ENCODE results near the gene KIAA0232. TPM values are rescaled to one million over a fixed set of nuclear protein-coding genes. Genes with fewer than 3 reads are reported as not detected.
"Not testable (repeated sequence)": the region's sequence is repeated elsewhere in the genome, so short reads cannot be mapped to it uniquely, and the experiment has no call there.

Gene KIAA0232
- total and polyA plus RNA-seq, 2 donors = 10.5 to 12.8 TPM

DNA sequence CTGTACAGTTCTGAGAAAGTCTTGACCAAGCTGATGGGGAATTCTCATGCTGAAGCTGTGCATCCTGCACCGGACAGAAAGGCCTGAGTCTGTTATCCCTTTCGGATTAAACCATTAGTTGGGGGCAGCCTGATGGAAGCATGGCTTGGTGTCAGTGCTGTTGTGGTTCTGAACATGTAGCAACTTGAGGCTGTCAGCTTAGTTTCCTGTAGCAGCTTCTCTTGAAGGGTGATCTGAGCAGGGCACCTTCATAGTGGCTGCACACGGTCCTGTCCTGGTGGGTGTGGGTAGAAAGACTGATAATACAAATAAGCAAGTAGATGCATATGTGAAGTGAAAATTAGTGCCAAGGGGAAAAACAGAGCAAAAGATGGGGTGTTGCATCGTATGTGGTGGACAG is 11.7 kb downstream of the KIAA0232 start:
- no peaks in the 10 kb centered on the region for H3K27me3 ChIP-seq (ENCODE audit: control insufficient read depth in 2 of 2, insufficient read depth in 1 of 2, low read length in 1 of 2)
- no peaks in the 10 kb centered on the region for H3K9me3 ChIP-seq (ENCODE audit: control insufficient read depth in 2 of 2, insufficient read depth in 1 of 2, low read length in 1 of 2)
- no peak overlapping the region for H3K27ac ChIP-seq (ENCODE audit: low read depth in 1 of 2, low read length in 1 of 2)
- no peak for DNase-seq (ENCODE audit: low read depth in 6 of 9, low spot score in 9 of 9)
- no peak overlapping the region for H3K4me3 ChIP-seq (ENCODE audit: low read length in 2 of 2)
- peaks cover 7 to 15% of the 10 kb centered on the region in 2 donors for H3K36me3 ChIP-seq (ENCODE audit: control insufficient read depth in 2 of 2, insufficient read depth in 2 of 2, low read length in 1 of 2)
- no peaks in the 10 kb centered on the region for H3K4me1 ChIP-seq (ENCODE audit: control insufficient read depth in 2 of 2, insufficient read depth in 2 of 2, low read length in 2 of 2)
- WGBS = 92% methylated on average over 4 of the region's 4 CpGs

- H3K36me3 ChIP-seq (ENCODE audit: control insufficient read depth in 2 of 2, insufficient read depth in 2 of 2, low read length in 1 of 2) = peaks cover 7 to 15% of the 10 kb centered on the region in 2 donors
- no peak for DNase-seq (ENCODE audit: low read depth in 6 of 9, low spot score in 9 of 9)
- H3K4me3 ChIP-seq (ENCODE audit: low read length in 2 of 2) = no peak overlapping the region
Measured at GRCh38 chr4:6795821-6796220, 13.3 kb downstream of the KIAA0232 start.

DNA sequence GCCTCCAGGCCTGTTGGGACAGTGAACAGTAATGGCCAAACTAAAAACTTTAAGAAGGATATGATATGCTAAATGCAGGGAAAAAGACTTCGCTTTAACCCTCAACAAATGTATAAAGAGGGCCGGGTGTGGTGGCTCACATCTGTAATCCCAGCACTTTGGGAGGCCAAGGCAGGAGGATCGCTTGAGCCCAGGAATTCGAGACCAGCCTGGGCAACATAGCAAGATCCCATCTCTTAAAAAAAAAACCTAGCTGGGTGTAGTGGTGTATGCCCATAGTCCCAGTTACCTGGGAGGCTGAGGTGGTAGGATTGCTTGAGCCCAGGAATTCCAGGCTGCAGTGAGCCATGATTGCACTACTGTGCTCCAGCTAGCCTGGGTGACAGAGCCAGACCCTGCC is 14.8 kb downstream of the KIAA0232 start:
- not testable (repeated sequence) for H3K27me3 ChIP-seq (ENCODE audit: control insufficient read depth in 2 of 2, insufficient read depth in 1 of 2, low read length in 1 of 2); H3K9me3 ChIP-seq (ENCODE audit: control insufficient read depth in 2 of 2, insufficient read depth in 1 of 2, low read length in 1 of 2); H3K36me3 ChIP-seq (ENCODE audit: control insufficient read depth in 2 of 2, insufficient read depth in 2 of 2, low read length in 1 of 2); H3K4me3 ChIP-seq (ENCODE audit: low read length in 2 of 2); DNase-seq (ENCODE audit: low read depth in 6 of 9, low spot score in 9 of 9); H3K4me1 ChIP-seq (ENCODE audit: control insufficient read depth in 2 of 2, insufficient read depth in 2 of 2, low read length in 2 of 2); H3K27ac ChIP-seq (ENCODE audit: low read depth in 1 of 2, low read length in 1 of 2)
- WGBS = 98% methylated on average over 4 of the region's 4 CpGs

More at GRCh38 chr4:6795821-6796220, 13.3 kb downstream of the KIAA0232 start:
- no peaks in the 10 kb centered on the region for H3K4me1 ChIP-seq (ENCODE audit: control insufficient read depth in 2 of 2, insufficient read depth in 2 of 2, low read length in 2 of 2)
- no peak overlapping the region for H3K27ac ChIP-seq (ENCODE audit: low read depth in 1 of 2, low read length in 1 of 2)
- H3K9me3 ChIP-seq (ENCODE audit: control insufficient read depth in 2 of 2, insufficient read depth in 1 of 2, low read length in 1 of 2) = no peaks in the 10 kb centered on the region
- over 99% methylated on average over 8 of the region's 8 CpGs for WGBS
- H3K27me3 ChIP-seq (ENCODE audit: control insufficient read depth in 2 of 2, insufficient read depth in 1 of 2, low read length in 1 of 2) = no peaks in the 10 kb centered on the region

DNA sequence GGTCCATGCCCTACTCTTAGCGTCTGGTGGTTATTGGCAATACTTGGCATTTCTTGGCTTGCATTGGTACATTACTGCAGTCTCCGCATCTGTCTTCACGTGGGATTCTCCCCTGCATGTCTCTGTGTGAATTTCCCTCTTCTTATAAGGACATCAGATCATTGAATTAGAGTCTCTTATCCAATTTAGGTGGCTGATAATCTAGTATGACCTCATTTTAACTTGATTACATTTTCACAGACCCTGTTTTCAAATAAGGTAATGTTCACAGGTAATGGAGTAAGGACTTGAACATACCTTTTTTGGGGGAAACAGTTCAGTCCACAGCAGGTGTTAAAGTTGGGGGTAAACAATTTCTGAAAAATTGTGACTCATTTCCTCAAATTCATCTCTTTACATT is 16.6 kb downstream of the KIAA0232 start:
- Histone ChIP-seq H3K4me3 (ENCODE audit: low read length in 2 of 2) (no peak overlapping the region), H3K36me3 (ENCODE audit: control insufficient read depth in 2 of 2, insufficient read depth in 2 of 2, low read length in 1 of 2) (peaks cover 8 to 10% of the 10 kb centered on the region in 2 donors), H3K27me3 (ENCODE audit: control insufficient read depth in 2 of 2, insufficient read depth in 1 of 2, low read length in 1 of 2) (no peaks in the 10 kb centered on the region), H3K27ac (ENCODE audit: low read depth in 1 of 2, low read length in 1 of 2) (no peak overlapping the region), H3K4me1 (ENCODE audit: control insufficient read depth in 2 of 2, insufficient read depth in 2 of 2, low read length in 2 of 2) (no peaks in the 10 kb centered on the region), H3K9me3 (ENCODE audit: control insufficient read depth in 2 of 2, insufficient read depth in 1 of 2, low read length in 1 of 2) (no peaks in the 10 kb centered on the region)
- 97% methylated on average over 3 of the region's 3 CpGs for WGBS
- no peak for DNase-seq (ENCODE audit: low read depth in 6 of 9, low spot score in 9 of 9)

GRCh38 chr4:6802025-6802424 is 19.5 kb downstream of the KIAA0232 start:
- WGBS = 97% methylated on average over 8 of the region's 8 CpGs
- no peak overlapping the region for H3K27ac ChIP-seq (ENCODE audit: low read depth in 1 of 2, low read length in 1 of 2)
- no peaks in the 10 kb centered on the region for H3K9me3 ChIP-seq (ENCODE audit: control insufficient read depth in 2 of 2, insufficient read depth in 1 of 2, low read length in 1 of 2)
- no peak for DNase-seq (ENCODE audit: low read depth in 6 of 9, low spot score in 9 of 9)
- no peaks in the 10 kb centered on the region for H3K4me1 ChIP-seq (ENCODE audit: control insufficient read depth in 2 of 2, insufficient read depth in 2 of 2, low read length in 2 of 2)
- H3K27me3 ChIP-seq (ENCODE audit: control insufficient read depth in 2 of 2, insufficient read depth in 1 of 2, low read length in 1 of 2) = no peaks in the 10 kb centered on the region
- no peak overlapping the region for H3K4me3 ChIP-seq (ENCODE audit: low read length in 2 of 2)
- H3K36me3 ChIP-seq (ENCODE audit: control insufficient read depth in 2 of 2, insufficient read depth in 2 of 2, low read length in 1 of 2) = peaks cover 2 to 6% of the 10 kb centered on the region in 2 donors

- H3K9me3 ChIP-seq (ENCODE audit: control insufficient read depth in 2 of 2, insufficient read depth in 1 of 2, low read length in 1 of 2) = no peaks in the 10 kb centered on the region
- 99% methylated on average over 2 of the region's 2 CpGs for WGBS
- H3K4me3 ChIP-seq (ENCODE audit: low read length in 2 of 2) = no peak overlapping the region
- peaks cover 2 to 6% of the 10 kb centered on the region in 2 donors for H3K36me3 ChIP-seq (ENCODE audit: control insufficient read depth in 2 of 2, insufficient read depth in 2 of 2, low read length in 1 of 2)
- H3K4me1 ChIP-seq (ENCODE audit: control insufficient read depth in 2 of 2, insufficient read depth in 2 of 2, low read length in 2 of 2) = no peaks in the 10 kb centered on the region
- no peak for DNase-seq (ENCODE audit: low read depth in 6 of 9, low spot score in 9 of 9)
- H3K27ac ChIP-seq (ENCODE audit: low read depth in 1 of 2, low read length in 1 of 2) = no peak overlapping the region
- H3K27me3 ChIP-seq (ENCODE audit: control insufficient read depth in 2 of 2, insufficient read depth in 1 of 2, low read length in 1 of 2) = no peaks in the 10 kb centered on the region
Measured at GRCh38 chr4:6802626-6803025, 20.1 kb downstream of the KIAA0232 start.

- H3K4me3 ChIP-seq (ENCODE audit: low read length in 2 of 2) = no peak overlapping the region
- no peak overlapping the region for H3K27ac ChIP-seq (ENCODE audit: low read depth in 1 of 2, low read length in 1 of 2)
- no peaks in the 10 kb centered on the region for H3K27me3 ChIP-seq (ENCODE audit: control insufficient read depth in 2 of 2, insufficient read depth in 1 of 2, low read length in 1 of 2)
- H3K9me3 ChIP-seq (ENCODE audit: control insufficient read depth in 2 of 2, insufficient read depth in 1 of 2, low read length in 1 of 2) = no peaks in the 10 kb centered on the region
- H3K4me1 ChIP-seq (ENCODE audit: control insufficient read depth in 2 of 2, insufficient read depth in 2 of 2, low read length in 2 of 2) = no peaks in the 10 kb centered on the region
- peaks cover 2 to 6% of the 10 kb centered on the region in 2 donors for H3K36me3 ChIP-seq (ENCODE audit: control insufficient read depth in 2 of 2, insufficient read depth in 2 of 2, low read length in 1 of 2)
- DNase-seq (ENCODE audit: low read depth in 6 of 9, low spot score in 9 of 9) = no peak
- WGBS = 100% methylated on average over 1 of the region's 1 CpG
Measured at GRCh38 chr4:6803246-6803645, 20.7 kb downstream of the KIAA0232 start.

- DNase-seq (ENCODE audit: low read depth in 6 of 9, low spot score in 9 of 9) = no peak
- no peaks in the 10 kb centered on the region for H3K9me3 ChIP-seq (ENCODE audit: control insufficient read depth in 2 of 2, insufficient read depth in 1 of 2, low read length in 1 of 2)
- no peak overlapping the region for H3K27ac ChIP-seq (ENCODE audit: low read depth in 1 of 2, low read length in 1 of 2)
- no peaks in the 10 kb centered on the region for H3K4me1 ChIP-seq (ENCODE audit: control insufficient read depth in 2 of 2, insufficient read depth in 2 of 2, low read length in 2 of 2)
- no peaks in the 10 kb centered on the region for H3K27me3 ChIP-seq (ENCODE audit: control insufficient read depth in 2 of 2, insufficient read depth in 1 of 2, low read length in 1 of 2)
- H3K4me3 ChIP-seq (ENCODE audit: low read length in 2 of 2) = no peak overlapping the region
- WGBS = 98% methylated on average over 8 of the region's 8 CpGs
- H3K36me3 ChIP-seq (ENCODE audit: control insufficient read depth in 2 of 2, insufficient read depth in 2 of 2, low read length in 1 of 2) = peaks cover 2 to 3% of the 10 kb centered on the region in 2 donors
Measured at GRCh38 chr4:6804082-6804752, 21.7 kb downstream of the KIAA0232 start.

DNA sequence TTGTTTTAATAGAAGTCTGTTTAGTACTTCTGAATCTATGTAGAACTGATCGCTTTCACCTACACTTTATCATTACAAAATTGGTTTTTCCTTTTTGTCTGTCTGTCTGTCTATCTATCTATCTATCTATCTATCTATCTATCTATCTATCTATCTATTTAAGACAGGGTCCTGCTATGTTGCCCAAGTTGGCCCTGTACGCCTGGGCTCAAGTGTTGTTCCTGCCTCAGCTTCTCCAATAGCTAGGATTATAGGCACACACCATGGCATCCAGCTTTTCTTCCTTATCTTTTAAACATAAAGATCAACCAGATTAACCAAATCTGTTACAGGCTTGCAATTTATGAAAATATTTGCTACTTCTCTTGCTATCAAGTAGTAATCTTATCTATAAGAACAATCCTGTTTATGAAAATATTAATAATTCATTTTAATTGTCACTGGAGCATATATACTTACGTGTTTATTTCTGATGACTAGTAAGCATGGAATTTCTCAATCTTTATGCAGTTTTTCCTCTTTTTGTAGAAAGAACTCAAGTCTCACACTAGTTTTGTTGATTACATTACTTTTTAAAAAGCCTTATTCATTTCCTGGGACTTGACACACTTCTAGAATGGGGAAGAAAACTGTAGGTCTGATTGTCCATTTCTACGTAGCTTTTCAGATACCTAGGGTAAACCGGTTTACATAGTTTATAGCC is 24.5 kb downstream of the KIAA0232 start:
- Histone ChIP-seq H3K4me1 (ENCODE audit: control insufficient read depth in 2 of 2, insufficient read depth in 2 of 2, low read length in 2 of 2) (no peaks in the 10 kb centered on the region), H3K27ac (ENCODE audit: low read depth in 1 of 2, low read length in 1 of 2) (no peak overlapping the region), H3K27me3 (ENCODE audit: control insufficient read depth in 2 of 2, insufficient read depth in 1 of 2, low read length in 1 of 2) (no peaks in the 10 kb centered on the region), H3K9me3 (ENCODE audit: control insufficient read depth in 2 of 2, insufficient read depth in 1 of 2, low read length in 1 of 2) (no peaks in the 10 kb centered on the region), H3K4me3 (ENCODE audit: low read length in 2 of 2) (no peak overlapping the region), H3K36me3 (ENCODE audit: control insufficient read depth in 2 of 2, insufficient read depth in 2 of 2, low read length in 1 of 2) (peaks cover 2 to 3% of the 10 kb centered on the region in 2 donors)
- no peak for DNase-seq (ENCODE audit: low read depth in 6 of 9, low spot score in 9 of 9)
- WGBS = 90% methylated on average over 5 of the region's 5 CpGs

All from thymus (tissue), 11 donors.